Activated CD4-positive, alpha-beta T cell treated with anti-CD3 and anti-CD28 coated beads, Interleukin-2, amount 50 U/mL, for 16 hours (primary cell): ENCODE measurements around the gene MYOC.
"Not testable (repeated sequence)": the region's sequence is repeated elsewhere in the genome, so short reads cannot be mapped to it uniquely, and the experiment has no call there.

Experiments used
- DNase-seq: peaks from one replicate; pipeline ENCODE4 v3.0.0-alpha.2; 2020

Gene MYOC

GRCh38 chr1:171646249-171646560 lies 6.3 kb downstream of the MYOC start:
- DNase-seq = no peak

DNA sequence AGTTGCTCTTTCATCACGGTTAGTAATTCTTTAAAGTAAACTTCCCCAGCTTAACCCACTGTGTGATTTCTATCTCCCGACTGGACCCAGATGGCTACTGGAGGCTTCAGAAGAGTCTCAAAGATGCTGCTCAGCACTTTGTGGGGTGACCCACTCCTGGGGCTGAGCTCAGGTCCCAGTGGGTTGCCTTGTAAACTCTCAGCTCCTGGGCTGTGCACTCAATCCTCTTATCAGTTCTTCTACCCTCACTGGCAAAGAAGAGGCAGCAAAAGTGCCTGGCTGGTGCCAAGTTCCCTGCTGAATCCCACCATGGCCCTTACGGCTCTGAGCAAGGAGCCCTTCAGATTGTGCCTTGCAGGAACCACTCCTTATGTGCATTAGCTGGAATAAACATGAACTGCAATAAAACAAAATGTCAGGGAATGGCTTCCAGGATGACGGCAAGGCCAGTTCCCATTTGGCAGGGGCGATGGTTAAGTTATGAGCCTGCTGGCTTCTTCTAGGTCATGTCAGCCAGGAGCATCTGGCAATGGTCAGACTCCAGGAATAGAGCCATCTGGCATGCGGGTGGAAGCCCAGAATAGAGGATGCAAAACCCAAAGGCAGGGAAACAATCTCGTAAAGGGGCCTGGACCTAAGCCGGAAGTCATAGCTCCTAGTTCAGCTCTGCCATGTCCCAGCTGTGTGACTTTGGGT lies 6.8 kb downstream of the MYOC start:
- no peak for DNase-seq

DNA sequence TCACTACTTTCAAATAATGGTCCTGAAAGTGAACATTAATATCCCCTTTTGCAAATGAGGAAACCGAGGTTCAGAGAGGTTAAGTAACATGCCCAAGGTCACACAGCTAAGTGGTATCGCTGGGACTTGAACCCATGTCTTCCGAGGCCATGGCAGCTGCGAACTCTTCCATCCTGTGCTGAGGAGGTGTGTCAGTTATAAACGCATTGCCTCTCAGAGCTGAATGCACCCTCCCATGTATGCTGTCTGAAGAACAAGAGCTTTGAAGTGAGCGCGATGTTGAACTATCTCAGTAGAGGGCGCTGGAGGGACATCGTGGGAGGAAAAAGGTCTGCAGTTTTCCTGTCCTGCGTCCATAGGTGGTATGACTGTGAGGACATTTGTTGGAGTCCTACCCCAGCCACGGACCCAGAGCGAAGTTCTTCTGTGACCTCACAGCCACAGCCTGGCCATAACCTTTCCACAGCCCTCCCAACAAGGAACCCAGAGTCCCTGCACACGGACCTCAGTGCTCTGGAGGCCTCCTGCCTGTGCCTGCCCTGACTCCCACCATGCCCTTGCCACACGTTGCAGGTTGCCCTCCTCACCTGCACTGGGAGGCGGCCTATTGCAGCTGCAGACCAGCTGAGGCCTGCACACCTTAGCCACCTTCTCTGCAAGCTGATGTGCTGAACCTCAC lies 7.5 kb downstream of the MYOC start:
- DNase-seq = peak; percentile 81

DNA sequence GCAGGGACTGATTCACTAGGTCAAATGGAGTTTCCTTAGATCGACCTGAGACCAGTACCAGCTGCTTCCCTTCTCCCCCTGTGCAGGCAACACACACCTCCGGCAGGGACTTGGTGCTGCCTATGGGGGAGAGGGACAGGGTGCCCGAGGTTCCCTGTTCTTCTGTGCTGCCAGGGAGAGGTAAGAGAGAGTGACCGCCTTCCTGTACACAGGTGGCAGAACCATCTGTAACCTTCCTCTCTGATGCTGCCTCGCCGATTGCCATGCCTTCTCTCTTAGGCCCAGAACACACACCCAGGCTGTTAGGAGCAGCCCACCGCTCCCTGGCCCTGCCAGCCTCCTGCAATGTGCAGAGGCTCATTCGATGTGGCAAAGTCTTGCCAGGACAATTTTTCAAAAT lies 9.3 kb downstream of the MYOC start:
- DNase-seq = no peak

- no peak for DNase-seq
These were observed 10.3 kb downstream of the MYOC start for GRCh38 chr1:171642197-171642596.

DNA sequence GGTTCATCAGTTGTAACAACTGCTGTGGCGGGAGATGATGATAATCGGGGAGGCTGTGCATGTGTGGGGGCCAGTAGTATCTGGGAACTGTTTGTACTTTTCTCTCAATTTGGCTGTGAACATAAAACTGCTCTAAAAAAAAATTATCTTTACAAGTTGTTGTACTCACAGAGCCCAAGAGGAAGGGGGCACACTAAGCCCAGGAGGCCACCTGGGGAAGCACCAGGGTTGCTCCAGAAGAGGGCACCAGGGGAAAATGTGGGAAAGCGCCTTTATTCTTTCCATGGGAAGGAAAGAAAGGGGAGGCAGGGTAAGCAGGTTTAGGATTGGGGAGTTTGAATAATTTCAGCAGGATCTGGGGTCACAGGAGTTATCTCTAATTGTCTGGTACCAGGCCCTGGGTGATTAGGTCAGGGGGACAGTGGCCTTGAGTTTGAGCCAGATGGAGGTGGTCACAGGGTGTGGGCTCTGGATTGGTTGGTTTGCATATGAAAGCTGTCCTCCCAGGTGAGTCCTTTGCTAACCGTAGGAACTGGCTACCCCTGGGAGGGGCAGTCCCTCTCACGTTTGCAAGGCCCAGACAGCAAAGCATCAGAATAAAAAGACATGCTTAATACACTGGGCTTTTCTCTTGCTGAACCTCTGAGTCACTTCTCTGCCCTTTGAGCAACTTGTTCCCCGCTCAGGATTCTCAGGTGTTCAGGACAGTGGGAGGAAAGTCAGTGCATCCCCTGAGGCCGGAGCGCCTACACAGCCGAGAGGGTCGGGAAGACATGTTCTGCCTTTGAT lies 11.2 kb downstream of the MYOC start:
- DNase-seq = no peak

DNA sequence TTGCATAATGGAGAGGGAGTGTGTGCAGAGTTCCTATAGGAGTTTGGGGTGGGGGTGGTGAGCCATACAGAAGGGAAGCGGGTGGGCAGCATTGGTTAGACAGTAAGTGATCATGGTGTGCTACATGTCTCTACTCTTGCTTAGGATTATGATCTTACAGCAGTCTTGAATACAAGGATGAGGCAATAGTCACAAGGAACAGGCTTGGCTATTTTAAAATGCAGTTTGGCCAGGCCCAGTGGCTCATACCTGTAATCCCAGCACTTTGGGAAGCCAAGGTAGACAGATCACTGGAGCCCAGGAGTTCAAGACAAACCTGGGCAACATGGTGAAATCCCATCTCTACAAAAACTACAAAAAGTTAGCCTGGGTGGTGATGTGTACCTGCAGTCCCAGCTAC lies 12.3 kb downstream of the MYOC start:
- no peak for DNase-seq

DNA sequence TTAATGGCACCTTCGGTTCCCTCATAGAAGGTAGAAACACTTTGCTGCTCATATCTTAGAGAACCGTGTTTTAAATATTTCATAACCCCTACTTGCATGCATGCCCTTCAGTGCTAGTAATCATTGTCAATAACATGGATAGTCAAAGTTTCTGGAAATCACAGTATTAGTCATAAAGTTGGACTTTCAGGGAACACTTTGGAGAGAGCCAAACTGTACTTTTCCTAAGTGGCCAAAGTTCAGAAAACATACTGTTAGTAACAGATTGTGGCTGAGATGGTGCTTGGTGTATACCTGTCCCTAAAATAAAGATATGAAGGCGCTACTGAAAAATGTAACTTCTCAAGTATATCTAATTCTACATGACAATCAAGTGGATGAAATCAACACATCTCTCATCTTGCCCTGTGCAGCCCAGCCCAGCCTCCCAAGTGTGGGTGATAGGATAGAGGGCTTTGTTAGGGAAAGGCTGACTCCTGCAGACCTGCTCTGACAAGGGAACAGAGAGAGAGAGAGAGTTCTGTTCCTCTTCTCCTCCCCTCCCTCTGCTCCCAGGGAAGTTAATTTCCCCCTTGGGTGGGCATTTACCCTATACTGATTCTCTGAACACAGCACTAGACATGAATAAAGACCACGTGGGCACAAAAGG lies 14.4 kb downstream of the MYOC start:
- no peak for DNase-seq

- no peak for DNase-seq
These were observed 16.3 kb downstream of the MYOC start for GRCh38 chr1:171636141-171636540.

DNA sequence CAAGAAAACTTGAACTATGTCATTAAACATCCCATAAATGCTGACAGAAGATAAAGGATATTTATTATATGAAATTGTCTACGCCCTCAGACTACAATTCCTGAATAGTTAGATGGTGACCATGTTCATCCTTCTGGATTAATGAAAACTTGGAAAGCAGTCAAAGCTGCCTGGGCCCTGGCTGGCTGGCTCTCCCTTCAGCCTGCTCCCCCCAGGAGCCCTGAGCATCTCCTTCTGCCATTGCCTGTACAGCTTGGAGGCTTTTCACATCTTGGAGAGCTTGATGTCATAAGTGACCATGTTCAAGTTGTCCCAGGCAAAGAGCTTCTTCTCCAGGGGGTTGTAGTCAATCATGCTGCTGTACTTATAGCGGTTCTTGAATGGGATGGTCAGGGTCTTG lies 16.8 kb downstream of the MYOC start:
- no peak for DNase-seq

DNA sequence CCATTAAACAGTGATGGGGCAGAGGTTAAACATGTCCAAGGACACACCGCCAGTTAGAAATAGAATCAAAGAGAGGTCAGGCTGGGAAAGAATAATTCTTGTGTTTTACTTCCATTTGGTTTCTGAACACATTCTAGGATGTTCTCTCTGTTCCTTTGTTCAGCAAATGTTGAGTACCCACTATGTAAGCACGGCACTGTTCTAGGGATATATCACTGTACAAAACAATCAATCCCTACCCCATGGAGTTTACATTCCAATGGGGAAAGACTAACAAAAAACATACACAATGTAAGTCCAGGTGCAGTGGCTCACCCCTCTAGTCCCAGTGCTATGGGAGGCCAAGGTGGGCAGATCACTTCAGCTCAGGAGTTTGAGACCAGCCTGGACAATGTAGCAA lies 24.3 kb downstream of the MYOC start:
- DNase-seq = no peak

- DNase-seq = no peak
These were observed 25.5 kb downstream of the MYOC start for GRCh38 chr1:171627020-171627419.

GRCh38 chr1:171625225-171625624 lies 27.3 kb downstream of the MYOC start:
- no peak for DNase-seq

- DNase-seq = no peak
These were observed 28.7 kb downstream of the MYOC start for GRCh38 chr1:171623651-171624331.

GRCh38 chr1:171622152-171622462 lies 30.4 kb downstream of the MYOC start, which contains the start of gene MYOCOS:
Gene MYOCOS, plus strand, starts transcription at chr1:171622243. Its CDS starts 1,641 bp downstream, at chr1:171623884.
- no peak for DNase-seq

DNA sequence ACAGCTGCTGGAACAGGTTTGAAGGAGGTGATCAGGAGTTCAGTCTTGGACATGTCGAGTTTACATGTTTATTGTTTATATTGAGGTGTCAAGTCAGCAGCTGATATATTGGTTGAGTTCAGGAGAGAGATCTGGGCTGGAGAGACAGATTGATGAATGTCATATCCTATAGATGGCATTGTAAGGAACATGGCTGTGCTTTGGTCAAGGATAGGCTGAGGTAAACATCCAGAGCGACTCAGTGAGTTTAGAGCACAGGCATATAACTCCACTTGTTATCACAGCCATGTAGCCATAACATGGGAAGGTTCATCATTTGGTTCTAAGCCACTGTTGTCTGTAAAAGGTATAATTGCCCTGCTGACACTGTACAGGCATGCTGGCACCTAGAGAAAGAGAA lies 35.9 kb downstream of the MYOC start:
- no peak for DNase-seq

- not testable (repeated sequence) for DNase-seq
These were observed 37.2 kb downstream of the MYOC start for GRCh38 chr1:171615122-171615906.

DNA sequence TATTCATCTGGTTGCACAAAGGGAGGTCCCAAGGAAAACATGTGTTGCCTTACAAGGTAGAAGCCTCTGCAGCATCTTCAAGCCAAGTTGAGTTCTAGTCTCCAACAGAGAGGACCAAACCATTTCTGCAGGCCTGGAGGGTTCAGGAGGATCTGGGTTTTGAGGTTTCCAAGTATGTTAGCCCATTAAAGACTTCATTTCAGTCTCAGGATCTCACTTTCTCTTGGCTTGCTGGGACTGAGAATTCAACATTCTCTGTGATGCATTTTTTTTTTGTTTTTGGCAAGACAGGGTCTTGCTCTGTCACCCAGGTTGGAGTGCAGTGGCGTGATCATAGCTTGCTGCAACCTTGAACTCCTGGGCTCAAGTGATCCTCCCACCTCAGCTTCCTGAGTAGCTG lies 39.2 kb downstream of the MYOC start:
- no peak for DNase-seq

GRCh38 chr1:171611306-171611705 lies 41.2 kb downstream of the MYOC start:
- DNase-seq = no peak

- no peak for DNase-seq
These were observed 42.1 kb downstream of the MYOC start for GRCh38 chr1:171610385-171610784.

DNA sequence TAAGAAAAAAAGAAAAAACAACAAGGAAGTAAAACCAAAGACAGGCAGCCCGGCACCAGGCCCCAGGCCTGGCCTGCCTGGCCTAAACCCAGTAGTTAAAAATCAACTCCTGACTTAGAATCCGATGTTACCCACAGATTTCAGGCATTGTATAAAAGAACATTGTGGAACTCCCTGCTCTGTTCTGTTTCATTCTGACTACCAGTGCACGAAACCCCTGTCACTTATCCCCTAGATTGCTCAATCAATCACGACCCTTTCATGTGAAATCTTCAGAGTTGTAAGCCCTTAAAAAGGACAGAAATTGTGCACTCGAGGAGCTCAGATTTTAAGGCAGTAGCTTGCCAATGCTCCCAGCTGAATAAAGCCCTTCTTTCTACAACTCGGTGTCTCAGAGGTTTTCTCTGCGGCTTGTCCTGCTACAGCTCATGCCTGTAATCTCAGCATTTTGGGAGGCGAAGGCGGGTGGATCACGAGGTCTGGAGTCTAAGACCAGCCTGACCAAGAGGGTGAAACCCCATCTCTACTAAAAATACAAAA lies 46.0 kb downstream of the MYOC start:
- DNase-seq = no peak

GRCh38 chr1:171603042-171603441 lies 49.4 kb downstream of the MYOC start:
- not testable (repeated sequence) for DNase-seq
